MM.1S (cell line): ENCODE data around the gene LTBP1.

ENCODE experiments used
- EZH2 ChIP-seq: fragments of 300-600 bp; sonication (generic); optimal IDR thresholded peaks from 2 replicates; pipeline ENCODE3; 2017; ENCODE audit warnings: low read depth, mild to moderate bottlenecking, antibody characterized with exemption, low read length, mixed read lengths
- TF ChIP-seq, protein P1 (sequence below): fragments of 300-600 bp; sonication (generic); IDR thresholded peaks from 2 replicates; pipeline ENCODE4 v1.5.1; 2016; ENCODE audit warnings: antibody characterized with exemption, low read length, mixed read lengths

- TF ChIP-seq, protein P1, sequence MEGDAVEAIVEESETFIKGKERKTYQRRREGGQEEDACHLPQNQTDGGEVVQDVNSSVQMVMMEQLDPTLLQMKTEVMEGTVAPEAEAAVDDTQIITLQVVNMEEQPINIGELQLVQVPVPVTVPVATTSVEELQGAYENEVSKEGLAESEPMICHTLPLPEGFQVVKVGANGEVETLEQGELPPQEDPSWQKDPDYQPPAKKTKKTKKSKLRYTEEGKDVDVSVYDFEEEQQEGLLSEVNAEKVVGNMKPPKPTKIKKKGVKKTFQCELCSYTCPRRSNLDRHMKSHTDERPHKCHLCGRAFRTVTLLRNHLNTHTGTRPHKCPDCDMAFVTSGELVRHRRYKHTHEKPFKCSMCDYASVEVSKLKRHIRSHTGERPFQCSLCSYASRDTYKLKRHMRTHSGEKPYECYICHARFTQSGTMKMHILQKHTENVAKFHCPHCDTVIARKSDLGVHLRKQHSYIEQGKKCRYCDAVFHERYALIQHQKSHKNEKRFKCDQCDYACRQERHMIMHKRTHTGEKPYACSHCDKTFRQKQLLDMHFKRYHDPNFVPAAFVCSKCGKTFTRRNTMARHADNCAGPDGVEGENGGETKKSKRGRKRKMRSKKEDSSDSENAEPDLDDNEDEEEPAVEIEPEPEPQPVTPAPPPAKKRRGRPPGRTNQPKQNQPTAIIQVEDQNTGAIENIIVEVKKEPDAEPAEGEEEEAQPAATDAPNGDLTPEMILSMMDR = no peak
- TF ChIP-seq EZH2 = no peak
These were observed 434.6 kb downstream of the LTBP1 start for GRCh38 chr2:33381301-33381858.
